ENCODE results near the gene SRBD1. TPM values are rescaled to one million over a fixed set of nuclear protein-coding genes. Genes with fewer than 3 reads are reported as not detected.

SRBD1 gene
- total RNA-seq, 1 donor, result 17.4 TPM

DNA sequence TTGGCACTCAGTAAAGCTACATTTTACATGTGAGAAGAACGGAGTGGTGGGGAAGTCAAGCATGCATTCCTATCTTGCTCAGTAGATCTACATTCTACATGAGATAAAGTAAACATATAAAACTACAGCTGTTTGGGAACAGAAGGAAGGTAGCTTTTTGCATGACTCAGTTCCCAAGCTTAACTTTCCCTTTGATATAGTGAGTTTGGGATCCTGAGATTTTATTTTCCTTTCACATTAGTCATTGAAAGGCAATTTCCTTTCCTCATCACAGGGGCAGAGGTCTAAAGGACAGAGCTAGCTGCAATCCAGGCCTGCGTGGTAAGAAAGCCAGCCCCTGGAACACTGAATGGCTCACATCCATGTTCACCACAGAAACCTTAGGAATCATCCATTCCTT is 257.2 kb downstream of the SRBD1 start:
- no peaks in the 10 kb centered on the region for H3K9me3 ChIP-seq (ENCODE audit: low read depth, low read length)
- peak overlapping the region; percentile 13 for H2AFZ ChIP-seq (ENCODE audit: low read length)
- no peaks in the 10 kb centered on the region for H3K27me3 ChIP-seq (ENCODE audit: insufficient read depth, low read length)
- H3K4me2 ChIP-seq (ENCODE audit: insufficient read depth, low read length), result peak overlapping the region; percentile 54
- H3K79me2 ChIP-seq (ENCODE audit: insufficient read depth, low read length), result no peaks in the 10 kb centered on the region
- no peaks in the 10 kb centered on the region for H4K20me1 ChIP-seq (ENCODE audit: insufficient read depth, low read length)
- no peak overlapping the region for H3K4me3 ChIP-seq (ENCODE audit: insufficient read depth, low read length)
- H3K36me3 ChIP-seq (ENCODE audit: insufficient read depth, low read length), result no peaks in the 10 kb centered on the region
- H3K4me1 ChIP-seq (ENCODE audit: insufficient read depth, low read length), result peaks cover 18% of the 10 kb centered on the region
- TF ChIP-seq, protein P1, sequence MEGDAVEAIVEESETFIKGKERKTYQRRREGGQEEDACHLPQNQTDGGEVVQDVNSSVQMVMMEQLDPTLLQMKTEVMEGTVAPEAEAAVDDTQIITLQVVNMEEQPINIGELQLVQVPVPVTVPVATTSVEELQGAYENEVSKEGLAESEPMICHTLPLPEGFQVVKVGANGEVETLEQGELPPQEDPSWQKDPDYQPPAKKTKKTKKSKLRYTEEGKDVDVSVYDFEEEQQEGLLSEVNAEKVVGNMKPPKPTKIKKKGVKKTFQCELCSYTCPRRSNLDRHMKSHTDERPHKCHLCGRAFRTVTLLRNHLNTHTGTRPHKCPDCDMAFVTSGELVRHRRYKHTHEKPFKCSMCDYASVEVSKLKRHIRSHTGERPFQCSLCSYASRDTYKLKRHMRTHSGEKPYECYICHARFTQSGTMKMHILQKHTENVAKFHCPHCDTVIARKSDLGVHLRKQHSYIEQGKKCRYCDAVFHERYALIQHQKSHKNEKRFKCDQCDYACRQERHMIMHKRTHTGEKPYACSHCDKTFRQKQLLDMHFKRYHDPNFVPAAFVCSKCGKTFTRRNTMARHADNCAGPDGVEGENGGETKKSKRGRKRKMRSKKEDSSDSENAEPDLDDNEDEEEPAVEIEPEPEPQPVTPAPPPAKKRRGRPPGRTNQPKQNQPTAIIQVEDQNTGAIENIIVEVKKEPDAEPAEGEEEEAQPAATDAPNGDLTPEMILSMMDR (IDR thresholded peaks at IDR 0.05; ENCODE audit: extremely low read depth, low read depth, low read length), result no peak
- peak; percentile 93 for DNase-seq (ENCODE audit: insufficient read length, low spot score, missing footprints)
- peak overlapping the region; percentile 83 for H3K27ac ChIP-seq (ENCODE audit: low read depth, low read length)

DNA sequence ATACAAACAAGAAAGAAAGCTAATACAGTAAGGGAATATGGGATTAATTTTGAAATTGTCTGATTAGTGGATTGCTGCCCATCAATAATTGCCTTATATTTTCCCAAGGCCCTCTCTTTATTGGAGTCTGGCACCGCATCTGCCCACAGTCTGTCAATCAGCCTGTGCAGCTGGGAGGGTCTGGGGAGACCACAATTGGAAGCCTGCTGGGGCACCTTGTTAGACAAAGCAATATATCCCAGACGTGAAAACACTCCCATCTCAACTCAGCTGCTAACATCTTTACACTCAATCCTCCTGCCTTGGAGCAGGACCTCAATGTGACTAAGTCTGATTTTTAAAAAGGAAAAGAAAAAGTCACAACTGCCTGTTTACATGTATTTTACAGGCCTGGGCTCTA is 258.6 kb downstream of the SRBD1 start:
- H3K4me3 ChIP-seq (ENCODE audit: insufficient read depth, low read length), result no peak overlapping the region
- no peaks in the 10 kb centered on the region for H3K27me3 ChIP-seq (ENCODE audit: insufficient read depth, low read length)
- H3K36me3 ChIP-seq (ENCODE audit: insufficient read depth, low read length), result no peaks in the 10 kb centered on the region
- TF ChIP-seq, protein P1 (IDR thresholded peaks at IDR 0.05; ENCODE audit: extremely low read depth, low read depth, low read length), result no peak
- H3K79me2 ChIP-seq (ENCODE audit: insufficient read depth, low read length), result no peaks in the 10 kb centered on the region
- H4K20me1 ChIP-seq (ENCODE audit: insufficient read depth, low read length), result no peaks in the 10 kb centered on the region
- no peak overlapping the region for H2AFZ ChIP-seq (ENCODE audit: low read length)
- H3K4me2 ChIP-seq (ENCODE audit: insufficient read depth, low read length), result no peak overlapping the region
- DNase-seq (ENCODE audit: insufficient read length, low spot score, missing footprints), result no peak
- peaks cover 18% of the 10 kb centered on the region for H3K4me1 ChIP-seq (ENCODE audit: insufficient read depth, low read length)
- H3K27ac ChIP-seq (ENCODE audit: low read depth, low read length), result no peak overlapping the region
- H3K9me3 ChIP-seq (ENCODE audit: low read depth, low read length), result no peaks in the 10 kb centered on the region

DNA sequence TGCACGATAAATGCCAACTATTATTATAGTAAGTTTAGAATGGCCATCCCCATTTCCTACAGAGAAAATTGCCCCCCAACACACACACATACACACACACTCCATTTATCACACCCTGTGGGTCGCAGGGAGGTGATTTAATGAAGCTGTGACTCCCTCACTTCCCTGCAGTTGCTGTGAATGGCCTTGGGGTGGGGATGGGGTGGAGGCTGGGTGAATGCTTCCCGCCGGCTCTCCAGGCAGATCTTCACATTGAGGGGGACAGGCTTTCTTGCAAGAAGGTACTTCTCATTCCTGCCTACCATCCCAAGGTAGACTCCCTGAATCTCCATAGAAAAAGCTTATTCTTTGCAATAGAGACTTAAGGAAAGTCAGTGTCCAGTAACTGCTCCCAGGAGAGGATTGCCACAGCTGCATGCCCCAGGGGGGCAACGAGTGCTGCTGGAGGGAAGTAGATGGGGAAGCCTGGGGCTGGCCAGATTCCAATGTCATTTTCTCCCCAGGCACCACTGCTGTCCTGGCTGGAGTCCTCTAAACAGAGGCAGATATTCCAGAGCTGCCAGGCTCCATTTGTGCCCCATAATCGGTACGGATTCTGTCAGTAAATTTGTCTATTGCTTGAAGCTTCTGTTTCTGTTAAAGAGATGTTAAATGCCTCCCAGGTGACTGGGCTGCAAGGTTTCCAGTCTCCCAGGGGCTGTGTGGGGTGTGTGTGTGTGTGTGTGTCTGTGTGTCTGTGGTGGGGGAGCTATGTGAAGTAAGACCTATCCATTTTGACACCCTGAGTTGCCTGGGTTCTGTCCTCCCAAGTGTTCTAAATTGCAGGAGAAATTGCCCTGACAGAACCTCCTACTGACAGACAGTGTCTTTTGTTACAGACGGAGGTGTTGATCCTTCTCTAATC is 265.5 kb downstream of the SRBD1 start:
- TF ChIP-seq, protein P1 (IDR thresholded peaks at IDR 0.05; ENCODE audit: extremely low read depth, low read depth, low read length), result no peak
- Histone ChIP-seq H3K4me2 (ENCODE audit: insufficient read depth, low read length) (no peak overlapping the region), H3K27ac (ENCODE audit: low read depth, low read length) (no peak overlapping the region), H3K79me2 (ENCODE audit: insufficient read depth, low read length) (no peaks in the 10 kb centered on the region), H2AFZ (ENCODE audit: low read length) (no peak overlapping the region), H3K4me1 (ENCODE audit: insufficient read depth, low read length) (no peaks in the 10 kb centered on the region), H4K20me1 (ENCODE audit: insufficient read depth, low read length) (no peaks in the 10 kb centered on the region), H3K4me3 (ENCODE audit: insufficient read depth, low read length) (no peak overlapping the region), H3K27me3 (ENCODE audit: insufficient read depth, low read length) (peaks cover 2% of the 10 kb centered on the region), H3K9me3 (ENCODE audit: low read depth, low read length) (no peaks in the 10 kb centered on the region), H3K36me3 (ENCODE audit: insufficient read depth, low read length) (no peaks in the 10 kb centered on the region)
- no peak for DNase-seq (ENCODE audit: insufficient read length, low spot score, missing footprints)

DNA sequence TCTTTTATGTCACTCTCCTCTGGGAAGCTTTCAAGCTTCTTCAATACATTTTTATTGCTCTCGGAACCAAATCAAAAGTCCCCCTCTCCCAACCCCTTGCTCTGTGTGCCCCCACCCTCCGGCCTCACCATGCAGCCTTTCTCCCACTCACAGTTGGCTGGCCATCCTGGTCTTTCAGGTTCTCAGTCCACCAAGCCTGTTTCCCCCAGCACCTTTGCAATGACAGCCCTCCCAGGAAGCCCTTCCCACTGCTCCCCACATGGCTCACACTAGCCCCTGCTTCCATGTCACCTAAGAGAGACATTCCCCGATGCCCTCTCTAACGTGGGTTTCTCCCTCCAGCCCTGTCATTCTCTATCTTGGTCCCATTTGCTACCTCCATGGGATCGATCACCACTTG is 266.6 kb downstream of the SRBD1 start:
- no peak for DNase-seq (ENCODE audit: insufficient read length, low spot score, missing footprints)
- no peaks in the 10 kb centered on the region for H4K20me1 ChIP-seq (ENCODE audit: insufficient read depth, low read length)
- H3K79me2 ChIP-seq (ENCODE audit: insufficient read depth, low read length), result no peaks in the 10 kb centered on the region
- H3K27me3 ChIP-seq (ENCODE audit: insufficient read depth, low read length), result peaks cover 8% of the 10 kb centered on the region
- no peaks in the 10 kb centered on the region for H3K9me3 ChIP-seq (ENCODE audit: low read depth, low read length)
- TF ChIP-seq, protein P1 (IDR thresholded peaks at IDR 0.05; ENCODE audit: extremely low read depth, low read depth, low read length), result no peak
- no peak overlapping the region for H2AFZ ChIP-seq (ENCODE audit: low read length)
- no peak overlapping the region for H3K4me3 ChIP-seq (ENCODE audit: insufficient read depth, low read length)
- H3K27ac ChIP-seq (ENCODE audit: low read depth, low read length), result no peak overlapping the region
- no peaks in the 10 kb centered on the region for H3K36me3 ChIP-seq (ENCODE audit: insufficient read depth, low read length)
- no peaks in the 10 kb centered on the region for H3K4me1 ChIP-seq (ENCODE audit: insufficient read depth, low read length)
- no peak overlapping the region for H3K4me2 ChIP-seq (ENCODE audit: insufficient read depth, low read length)
